GM19395 (cell line): Measurements from ENCODE around the gene PCARE.
A peak's percentile ranks its signal among the peaks of the same experiment; 100 is the strongest.
"Not testable (repeated sequence)": the region's sequence is repeated elsewhere in the genome, so short reads cannot be mapped to it uniquely, and the experiment has no call there.

Experiments
- ATAC-seq: cut with Tn5 transposase; IDR thresholded peaks from one replicate; pipeline ENCODE4 v1.9.1; 2021; ENCODE audit warnings: mild to moderate bottlenecking, moderate library complexity; ENCODE audit not compliant: unreplicated experiment

Gene PCARE

DNA sequence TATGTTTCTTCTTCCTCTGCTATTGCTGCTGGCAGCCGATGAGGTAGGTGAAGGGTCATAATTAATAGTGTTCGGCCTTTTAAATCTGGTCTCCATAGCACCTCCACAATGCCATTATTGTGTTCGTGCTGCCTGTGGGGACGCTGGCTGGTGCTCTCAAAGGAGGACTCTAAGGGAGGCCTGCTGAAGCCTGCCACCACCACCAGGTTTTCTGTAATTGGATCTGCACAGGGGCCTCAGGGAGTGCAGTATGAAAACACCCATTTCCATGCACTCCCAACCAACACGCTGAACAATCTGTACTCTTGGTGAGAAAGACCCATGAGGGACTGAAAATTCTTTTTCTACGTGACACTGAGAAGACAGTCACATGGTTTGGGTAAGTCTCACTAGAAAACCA, 23.2 kb upstream of the PCARE start:
- ATAC-seq = no peak

DNA sequence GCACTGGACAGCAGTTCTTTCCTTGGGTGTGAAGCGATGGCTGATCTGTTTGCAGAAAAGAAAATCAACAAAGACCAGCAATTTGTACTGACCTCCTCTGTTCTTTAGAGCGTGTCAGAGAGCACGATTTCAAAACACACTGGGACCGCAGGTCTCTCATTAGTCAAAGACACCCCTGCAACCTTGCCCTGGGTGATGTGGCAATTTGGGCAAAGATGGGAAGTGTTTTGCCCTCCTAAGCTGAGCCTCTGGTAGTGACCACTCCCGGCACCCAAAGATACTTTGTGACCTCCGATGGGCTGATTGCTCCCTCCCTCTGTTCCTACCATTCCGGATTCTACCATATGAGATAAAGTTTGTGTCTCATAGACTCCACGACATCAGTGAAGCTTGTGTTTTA, 22.6 kb upstream of the PCARE start:
- no peak for ATAC-seq

DNA sequence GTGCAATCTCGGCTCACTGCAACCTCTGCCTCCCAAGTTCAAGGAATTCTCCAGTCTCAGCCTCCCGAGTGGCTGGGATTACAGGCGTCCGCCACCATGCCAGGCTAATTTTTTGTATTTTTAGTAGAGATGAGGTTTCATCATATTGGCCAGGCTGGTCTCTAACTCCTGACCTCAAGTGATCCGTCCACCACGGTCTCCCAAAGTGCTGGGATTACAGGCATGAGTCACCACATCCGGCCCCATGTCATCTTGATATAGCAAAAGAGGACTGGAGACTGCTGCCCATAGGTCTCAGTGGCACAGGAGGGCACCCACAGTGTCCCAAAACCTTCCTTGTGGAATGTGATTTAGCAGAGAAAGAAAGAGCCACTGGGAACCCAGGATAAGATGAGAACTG, 16.0 kb upstream of the PCARE start:
- ATAC-seq = not testable (repeated sequence)

DNA sequence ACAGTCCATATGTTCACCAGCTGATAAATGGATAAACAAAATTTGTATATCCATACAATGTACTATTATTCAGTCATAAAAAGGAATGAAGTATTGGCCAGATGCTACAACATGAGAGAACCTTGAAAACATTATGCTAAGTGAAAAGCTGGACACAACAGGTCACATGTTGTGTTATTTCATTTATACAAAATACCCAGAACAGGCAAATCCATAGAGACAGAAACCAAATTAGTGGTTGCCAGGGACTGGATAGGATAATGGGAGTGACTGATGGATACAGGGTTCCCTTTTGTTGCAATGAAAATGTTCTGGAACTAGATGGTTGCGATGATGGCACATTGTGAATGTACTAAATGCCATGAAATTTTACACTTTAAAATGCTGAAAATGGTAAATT, 10.2 kb upstream of the PCARE start:
- ATAC-seq = no peak

DNA sequence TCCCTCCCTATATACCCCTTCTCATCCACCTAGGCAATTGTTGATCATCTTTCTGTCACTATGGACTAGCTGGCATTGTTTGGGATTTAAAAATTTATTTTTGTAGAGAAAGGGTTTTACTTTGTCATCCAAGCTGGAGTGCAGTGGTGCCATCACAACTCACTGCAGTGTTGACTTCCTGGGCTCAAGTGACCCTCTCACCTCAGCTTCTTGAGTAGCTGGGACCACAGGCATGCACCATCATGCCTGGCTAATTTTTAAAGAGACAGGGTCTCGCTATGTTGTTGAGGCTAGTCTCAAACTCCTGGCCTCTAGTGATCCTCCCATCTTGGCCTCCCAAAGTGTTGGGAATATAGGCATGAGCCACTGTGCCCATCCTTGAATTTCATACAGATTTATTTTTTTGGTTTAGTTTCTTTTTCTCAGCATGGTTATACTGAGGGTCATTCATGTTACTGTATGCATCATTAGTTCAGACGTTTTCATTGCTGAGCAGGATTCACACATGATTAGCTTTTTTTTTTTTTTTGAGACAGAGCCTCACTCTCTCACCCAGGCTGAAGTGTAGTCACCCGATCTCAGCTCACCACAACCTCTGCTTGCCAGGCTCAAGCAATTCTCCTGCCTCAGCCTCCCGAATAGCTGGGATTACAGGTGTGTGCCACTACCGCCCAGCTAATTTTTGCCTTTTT, 8.6 kb upstream of the PCARE start:
- ATAC-seq = peak; percentile 72

DNA sequence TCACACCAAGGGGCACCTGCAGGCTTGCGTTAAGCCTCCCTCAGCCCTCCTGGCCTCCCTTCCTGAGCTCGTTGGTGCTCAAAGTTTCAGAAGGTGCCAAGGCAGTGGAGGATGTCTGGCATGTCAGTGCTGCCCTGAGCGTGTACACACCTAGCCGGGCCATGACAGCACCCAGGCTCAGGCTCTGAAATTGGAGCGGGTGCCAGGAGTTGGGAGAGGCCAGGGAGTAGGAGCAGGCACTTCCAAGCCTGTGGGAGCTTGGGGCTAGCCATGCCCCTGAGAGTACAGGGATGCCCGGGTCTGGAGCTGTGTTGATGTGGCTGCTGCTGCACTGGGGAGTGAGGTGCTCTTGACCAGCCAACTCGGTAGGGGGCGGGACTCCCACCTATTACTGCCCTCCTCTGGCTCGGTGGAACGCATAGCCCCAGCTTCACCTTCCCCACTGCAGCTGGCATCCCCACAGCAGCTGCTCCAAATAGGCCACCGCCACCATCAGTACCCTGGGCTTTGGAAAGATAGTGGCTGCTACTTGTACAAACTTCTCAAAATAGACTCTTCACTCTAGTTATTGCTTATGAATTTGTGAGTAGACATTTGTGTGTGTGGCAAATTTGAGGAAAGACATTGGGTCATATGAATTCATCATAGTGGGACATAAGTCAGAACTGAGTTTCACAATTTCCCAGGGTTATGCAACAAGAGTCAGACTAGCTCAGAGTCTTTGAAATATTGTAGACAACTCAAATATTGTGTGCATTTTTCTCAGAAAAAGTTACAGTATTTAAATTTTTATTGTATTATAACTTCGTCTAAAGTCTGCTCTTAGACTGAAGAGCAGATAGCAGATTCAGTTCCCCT, 6.8 kb upstream of the PCARE start:
- no peak for ATAC-seq

DNA sequence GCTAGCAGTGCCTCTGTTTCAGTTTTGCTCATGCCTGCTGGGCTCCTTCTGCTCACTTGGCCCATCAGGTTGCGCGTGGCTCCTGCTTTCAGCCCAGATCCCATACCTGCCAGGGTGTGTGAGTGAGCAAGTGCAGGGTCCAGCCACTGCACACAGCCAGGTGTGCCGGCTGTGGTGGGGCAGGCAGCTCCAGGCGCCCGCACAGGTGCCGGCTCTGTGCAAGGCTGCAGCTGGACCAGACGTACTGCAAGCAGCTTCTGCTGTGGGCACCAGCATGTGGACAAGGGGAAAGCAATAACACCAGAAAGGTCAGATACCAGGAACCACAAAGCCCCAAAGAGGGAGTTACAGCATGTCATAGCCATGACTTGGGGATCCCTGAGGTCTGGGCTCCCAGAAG, 5.6 kb upstream of the PCARE start:
- ATAC-seq = no peak

DNA sequence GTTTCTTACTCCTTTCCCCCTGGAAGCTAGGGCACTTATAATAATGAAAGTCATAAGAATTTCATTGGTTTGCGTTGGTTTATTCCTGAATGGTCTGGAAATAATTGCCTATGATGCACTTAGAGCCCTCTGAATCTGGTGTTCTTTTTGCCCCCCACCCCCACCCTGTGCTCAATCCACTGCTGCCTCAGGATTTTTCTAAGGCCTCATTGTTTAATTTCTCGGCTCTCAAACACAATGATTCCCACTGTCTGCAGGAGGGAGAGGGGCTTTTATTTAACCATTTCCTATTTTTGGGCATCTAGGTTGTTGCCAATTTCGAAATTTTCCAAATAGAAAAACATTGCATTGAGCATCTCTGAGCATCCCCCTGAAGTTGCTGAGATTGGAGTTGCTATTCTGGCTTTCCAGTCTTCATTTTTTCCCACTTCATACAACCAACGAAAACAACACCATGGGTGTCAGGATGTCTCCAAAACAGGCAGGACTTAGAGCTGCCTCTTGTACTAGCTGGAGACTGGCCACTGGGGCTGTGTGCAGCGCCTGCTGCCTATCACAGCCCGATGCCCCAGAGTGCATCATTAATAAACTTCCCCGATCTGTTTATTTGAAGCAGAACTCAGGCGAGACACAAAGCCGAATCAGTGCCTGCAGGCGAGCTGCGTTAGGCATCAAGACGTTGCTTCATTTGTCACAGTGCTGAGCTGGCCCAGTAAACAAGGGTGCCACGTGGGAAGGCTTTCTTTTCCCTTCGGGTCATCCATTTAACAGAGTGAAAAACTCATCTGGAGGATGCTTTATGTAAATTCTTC, 1.8 kb upstream of the PCARE start:
- ATAC-seq = no peak

DNA sequence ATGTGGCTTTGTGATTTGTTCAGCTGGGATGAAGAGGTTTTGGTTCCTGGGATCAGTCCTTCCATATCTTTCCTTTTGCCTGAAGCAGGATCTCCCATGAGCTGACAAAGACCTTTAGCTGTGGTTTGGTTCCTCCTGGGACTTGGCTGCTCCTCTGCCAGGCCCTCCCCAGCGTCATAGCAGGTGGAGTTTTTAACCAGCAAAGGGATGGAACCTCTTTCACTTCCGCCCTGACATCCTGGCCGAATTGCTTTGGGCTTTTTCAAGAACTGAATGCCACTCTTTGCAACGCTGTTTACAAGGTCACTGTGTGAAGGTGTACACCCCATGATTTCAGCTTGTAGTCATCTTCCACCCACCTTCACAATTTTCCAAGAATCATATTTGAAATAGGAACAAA, 390 bp downstream of the PCARE start:
- no peak for ATAC-seq

DNA sequence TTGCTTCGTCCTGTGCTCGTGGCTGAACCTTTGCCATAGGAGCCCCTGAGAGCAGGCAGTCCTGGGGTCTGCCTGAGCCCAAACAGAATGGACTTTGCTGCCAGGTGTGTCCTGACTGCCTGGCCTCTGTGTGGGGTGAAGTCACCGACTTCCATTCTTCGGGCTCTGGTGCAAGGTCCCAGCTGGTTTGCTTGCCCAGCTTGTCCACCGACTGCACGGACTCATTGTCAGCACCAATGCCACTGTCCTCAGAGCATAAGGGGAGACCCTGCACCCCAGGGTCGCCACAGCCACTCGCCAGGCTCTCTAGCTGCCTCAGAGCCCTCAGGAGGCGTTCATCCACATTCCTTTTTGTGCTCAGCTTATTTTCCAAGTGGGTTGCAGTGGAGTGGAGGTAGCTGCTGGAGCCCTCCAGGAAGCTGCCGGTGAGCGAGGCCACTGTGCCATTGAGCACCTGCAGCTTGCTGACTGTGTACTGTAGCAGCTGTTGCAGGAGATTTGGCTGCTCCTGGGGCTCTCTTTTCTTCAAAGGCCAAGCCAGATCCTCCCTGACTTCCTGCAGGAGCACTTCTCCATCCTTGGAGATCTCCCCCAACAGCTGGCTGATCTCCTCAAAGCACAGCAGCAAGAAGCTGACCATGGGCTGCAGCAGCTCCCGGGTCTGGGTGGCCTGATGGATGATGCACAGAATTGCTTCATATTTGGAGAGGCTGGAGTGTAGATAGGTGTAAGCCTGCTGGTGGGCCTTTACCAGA, 1.2 kb downstream of the PCARE start:
- ATAC-seq = no peak

DNA sequence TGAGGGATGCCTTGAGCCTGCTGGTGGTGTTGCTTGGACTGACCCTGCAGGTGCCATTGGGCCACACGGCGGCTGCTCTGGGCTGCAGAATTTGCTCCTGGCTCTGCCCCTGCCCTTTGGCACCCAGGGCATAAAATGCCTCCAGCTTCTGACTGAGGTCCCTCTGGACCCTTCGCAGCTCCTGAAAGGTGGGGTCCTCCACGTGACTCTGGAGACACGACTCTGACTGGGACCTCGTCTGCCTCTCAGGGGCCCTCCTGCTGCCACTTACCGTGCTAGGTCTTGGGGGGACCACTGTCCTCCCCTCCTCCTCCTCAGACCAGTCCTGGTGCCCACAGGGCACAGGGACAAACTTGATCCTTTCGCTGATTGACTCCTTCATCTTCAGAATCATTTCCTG, 2.1 kb downstream of the PCARE start:
- no peak for ATAC-seq

DNA sequence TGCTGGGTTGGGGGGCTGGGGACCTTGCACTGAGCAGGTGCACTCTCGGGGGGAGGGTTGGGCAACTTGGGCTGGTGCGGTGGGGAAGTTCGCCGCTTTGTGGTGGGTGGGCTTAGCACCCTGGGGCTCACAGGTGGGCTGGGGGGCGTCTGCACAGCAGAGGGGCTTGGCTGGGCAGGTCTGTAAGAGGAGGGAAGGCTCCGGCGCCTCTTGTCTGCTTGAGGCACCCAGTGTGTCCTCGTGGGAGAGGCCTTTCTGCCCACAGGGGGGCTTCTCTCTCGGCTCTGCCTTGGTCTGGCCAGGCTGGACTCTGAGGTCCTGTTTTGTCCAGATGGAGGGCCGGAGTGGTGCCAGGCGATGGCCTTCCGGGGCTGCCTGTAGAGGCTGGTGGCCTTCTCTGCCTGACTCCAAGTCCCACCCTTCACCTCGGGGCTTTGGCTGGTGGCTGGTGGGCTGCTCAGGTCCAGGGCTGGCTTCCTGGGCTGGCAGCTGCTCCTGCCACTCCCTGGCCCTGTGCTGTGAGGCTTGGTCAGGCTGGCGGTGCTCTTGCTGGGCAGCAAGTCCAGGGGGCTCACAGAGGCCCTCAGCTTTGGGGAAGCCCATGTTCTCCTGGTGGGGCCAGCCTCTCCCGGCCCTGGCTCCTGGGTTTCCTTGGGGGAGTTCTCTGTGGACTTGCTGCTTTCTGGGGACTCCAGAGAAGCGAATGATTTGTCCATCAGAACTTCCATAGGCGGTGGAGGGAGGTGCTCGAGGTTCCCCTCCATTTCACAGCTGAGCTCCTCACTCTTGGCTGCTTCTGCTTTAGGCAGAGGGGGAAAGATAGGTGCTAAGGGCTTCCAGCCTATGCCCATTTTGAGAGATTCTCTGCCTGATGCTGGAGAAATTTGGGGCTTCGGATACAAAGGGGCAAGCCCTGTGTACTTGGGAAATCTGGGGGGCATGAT, 3.0 kb downstream of the PCARE start:
- no peak for ATAC-seq

DNA sequence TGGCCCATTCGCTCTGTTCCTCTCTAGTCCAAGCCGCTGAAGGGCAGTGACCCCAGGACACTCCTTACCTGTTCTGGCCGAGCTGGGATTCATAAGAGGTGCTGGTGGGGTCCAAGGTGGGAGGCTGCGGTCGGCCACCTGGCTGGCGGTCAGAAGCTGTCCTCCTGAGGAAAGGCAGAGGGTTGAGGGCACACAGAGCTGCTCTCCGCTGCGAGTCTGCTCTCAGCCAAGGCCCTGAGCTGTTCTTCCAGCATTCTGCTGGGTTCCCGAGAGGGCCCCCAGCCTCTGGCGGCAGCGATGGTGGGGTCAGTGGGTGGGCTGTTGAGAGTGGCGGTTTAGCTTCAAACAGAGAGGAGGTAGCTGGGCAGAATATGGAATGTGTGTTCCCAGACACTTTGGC, 3.8 kb downstream of the PCARE start:
- ATAC-seq = no peak

DNA sequence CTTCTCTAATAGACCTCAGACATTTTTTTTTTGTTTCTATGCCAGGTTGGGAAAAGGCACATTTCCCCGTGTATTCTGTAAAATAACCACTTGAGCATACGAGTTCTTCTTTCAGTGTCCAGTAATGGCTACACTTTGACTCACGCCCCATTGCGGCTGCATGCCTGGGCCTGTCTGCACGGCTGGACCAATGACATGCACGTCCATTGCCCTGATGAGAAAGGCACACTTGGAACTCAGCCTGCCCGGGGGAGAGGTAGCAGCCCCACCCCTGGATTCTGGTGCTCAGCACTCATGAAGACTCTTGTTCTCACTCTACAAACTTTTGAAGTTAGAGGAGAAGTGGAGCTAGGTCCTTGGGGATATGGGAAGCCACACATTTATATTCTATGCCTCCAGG, 5.8 kb downstream of the PCARE start:
- ATAC-seq = no peak

DNA sequence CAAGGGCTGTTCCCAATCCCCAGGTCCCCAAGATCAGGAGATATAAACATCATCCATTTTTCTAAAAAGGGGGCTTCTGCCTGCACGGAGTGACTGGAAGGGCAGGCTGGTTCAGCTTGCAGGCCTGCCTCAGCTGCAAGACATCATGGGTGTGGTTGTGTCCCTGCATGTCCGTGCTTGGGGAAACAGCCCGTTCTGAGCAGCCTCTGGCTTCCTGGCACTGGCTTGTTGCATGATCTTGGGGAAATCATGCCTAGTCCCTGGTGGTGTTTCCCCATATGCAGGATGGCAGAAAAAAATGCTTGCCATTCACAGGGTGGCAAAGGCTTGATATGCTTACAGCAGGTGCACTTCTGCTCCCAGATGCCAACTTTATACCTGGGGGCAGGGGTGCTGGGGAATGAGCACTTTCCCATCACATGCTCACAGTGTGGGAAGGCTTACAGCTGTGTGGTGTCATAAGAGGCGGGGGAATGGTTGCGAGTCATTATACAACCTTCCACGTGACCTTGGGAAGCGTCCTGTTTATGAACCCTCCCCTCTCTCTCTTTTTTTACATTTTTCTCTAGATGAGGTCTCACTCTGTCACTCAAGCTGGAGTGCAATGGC, 7.2 kb downstream of the PCARE start:
- ATAC-seq = no peak

DNA sequence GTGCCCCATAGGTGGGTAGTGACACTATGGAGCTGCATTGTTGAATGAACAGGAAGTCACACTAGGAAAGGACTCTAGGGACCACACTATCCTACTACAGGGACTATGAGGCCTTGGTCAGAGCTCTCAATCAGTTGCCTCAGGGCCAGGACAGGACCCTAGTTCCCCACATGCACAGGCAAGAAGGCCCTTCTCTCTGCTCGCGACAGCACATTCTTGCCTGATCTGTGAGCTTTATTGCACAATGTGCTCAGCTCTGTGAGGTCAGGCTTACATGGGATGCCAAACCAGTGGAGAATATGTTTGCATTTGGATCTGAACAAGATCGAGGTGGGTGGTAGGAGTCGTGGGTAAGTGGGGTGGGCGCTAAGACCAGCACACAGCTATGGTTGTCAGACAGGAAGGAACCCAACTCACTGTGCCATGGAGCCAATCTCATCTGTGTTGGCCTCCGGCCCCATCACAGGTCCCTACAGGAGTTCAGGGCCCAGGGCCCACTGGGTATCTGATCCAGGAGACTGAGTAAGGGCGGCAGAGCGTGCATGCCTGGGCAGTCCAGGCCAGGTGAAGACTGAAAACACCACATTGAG, 8.0 kb downstream of the PCARE start:
- no peak for ATAC-seq

DNA sequence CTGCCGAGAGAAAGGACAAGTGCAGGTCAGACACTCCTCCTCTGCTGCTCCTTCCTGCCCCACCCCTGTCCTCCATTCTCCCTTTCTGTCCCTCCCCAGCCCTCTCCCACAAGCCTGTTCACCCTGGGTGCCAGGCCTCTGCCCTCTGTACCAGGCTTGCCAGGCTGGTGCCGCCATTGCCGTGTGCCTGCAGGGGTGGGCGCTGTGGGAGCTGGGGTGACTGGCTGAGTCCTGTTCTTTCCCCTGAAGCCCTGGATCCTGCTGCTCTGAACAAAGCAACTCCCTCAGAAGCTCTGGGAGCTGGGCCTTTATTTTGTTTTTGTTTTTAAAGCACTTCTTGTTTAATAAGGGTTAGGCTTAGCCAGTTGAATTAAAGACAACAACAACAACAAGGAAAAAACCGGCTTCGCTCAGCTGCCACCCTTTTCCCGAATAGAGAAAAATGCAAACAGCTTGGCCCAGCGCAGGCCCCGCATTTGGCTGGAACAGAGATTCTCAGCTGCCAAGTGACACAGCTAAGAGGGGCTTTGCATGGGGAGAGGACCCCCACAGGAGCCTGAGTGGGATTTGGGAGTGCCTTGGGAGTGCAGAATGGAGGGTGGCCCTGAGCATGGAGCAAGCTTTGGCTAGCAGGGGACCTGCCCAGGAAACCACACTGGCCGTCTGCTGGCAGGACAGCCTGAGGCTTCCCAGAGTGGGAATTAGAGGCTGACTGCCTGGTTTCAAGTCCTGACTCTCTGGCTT, 9.1 kb downstream of the PCARE start:
- no peak for ATAC-seq

DNA sequence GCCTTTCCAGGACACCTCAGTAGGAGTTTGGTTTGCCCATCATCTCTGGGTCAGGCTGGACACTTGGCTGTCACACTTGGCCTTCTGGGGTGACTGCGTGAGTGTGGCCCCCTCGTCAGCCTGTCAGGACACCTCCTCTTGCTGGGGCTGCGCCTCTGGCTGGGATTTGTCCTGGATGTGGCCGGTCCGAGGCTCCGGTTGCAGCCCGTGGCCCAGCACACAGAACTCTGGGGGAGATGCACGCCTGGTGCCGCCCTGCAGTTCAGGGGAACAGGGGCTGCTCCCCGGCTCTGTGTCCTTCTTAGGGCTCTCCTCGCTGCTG, 9.6 kb downstream of the PCARE start:
- no peak for ATAC-seq

DNA sequence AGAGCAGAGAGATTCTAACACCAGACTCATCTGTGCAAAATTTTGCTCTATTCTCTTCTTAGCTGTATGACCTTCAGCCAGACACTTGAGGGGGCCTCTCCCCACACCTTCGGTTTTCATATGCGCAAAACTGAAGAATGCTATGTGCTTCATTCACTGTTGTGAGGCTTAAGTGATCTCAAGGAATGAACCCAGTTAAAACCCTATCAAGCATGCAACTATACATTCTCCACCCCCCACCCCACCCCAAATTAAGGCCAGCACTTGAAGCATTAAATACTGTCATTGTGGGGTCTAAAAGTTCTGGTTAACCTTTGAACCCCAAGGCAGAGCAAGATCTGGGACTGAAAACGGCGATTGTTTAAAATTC, 10.0 kb downstream of the PCARE start:
- ATAC-seq = no peak
